CD4-positive, alpha-beta T cell treated with Interleukin-2 at 100 ng/mL for 4 hours (primary cell): ENCODE results near the gene QRICH2.
"Not testable (repeated sequence)": the region's sequence is repeated elsewhere in the genome, so short reads cannot be mapped to it uniquely, and the experiment has no call there.

Experiments
- DNase-seq: peaks from one replicate; pipeline ENCODE4 v3.0.0-alpha.2; 2020; ENCODE audit warnings: low spot score

QRICH2 gene

GRCh38 chr17:76277300-76278267, 30.5 kb downstream of the QRICH2 start:
- no peak for DNase-seq

DNA sequence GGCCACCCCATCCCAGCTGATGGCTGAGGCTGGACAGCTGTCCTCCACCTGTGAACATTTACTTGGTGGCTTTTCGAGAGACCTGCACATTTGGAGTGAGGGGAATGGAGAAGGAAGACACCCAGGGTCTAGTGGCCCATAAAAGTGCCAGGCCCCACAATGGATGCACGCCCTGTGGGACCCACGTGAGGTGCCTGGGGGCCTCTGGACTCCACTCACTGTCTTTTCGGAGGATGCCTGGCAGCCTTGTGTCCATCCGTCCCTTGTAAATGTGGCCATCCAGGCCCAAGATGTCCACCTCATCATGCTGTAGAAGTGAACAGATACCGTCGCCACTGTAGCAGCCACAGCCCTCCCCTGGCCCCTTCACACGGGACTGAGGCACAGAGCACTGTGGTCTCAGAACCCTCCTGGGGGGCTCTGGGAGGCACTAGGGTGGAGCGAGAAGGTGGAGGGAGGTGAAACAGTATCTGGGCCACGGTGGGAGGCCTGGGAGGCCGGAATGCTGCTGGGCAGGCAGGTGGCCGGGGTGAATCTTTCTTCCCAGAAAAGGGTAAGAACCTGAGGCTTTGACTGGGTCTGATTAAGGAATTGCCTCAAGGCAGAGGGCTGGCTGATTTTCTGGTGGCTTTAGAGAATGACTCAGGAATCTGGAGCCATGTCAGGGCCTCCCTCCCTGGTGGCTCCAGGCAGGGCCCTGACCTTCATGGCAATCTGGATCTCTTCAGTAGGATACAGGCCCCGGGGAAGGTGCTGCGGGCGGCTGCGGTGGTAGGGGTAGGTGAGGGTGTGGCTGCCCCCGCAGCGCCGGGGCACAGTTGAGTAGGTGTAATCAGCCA, 31.4 kb downstream of the QRICH2 start:
- no peak for DNase-seq

DNA sequence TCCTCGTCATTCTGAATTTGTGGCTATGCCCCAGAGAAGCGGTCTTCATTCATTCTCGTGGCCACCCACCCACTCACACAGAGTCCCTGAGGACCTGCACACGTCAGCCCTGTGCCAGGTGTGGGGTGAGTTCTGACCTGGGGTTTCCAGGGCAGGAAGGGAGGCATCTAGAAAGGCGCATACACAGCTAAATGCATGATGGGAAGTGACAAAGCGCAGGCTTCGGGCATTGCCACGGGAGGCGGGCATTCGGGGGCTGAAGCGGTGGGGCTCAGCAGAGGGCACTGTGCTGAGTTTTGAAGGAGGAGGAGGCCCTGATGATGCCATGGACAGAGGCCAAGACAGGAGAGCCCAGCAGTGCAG, 32.0 kb downstream of the QRICH2 start:
- DNase-seq, result no peak

GRCh38 chr17:76275382-76276068, 32.6 kb downstream of the QRICH2 start:
- no peak for DNase-seq

DNA sequence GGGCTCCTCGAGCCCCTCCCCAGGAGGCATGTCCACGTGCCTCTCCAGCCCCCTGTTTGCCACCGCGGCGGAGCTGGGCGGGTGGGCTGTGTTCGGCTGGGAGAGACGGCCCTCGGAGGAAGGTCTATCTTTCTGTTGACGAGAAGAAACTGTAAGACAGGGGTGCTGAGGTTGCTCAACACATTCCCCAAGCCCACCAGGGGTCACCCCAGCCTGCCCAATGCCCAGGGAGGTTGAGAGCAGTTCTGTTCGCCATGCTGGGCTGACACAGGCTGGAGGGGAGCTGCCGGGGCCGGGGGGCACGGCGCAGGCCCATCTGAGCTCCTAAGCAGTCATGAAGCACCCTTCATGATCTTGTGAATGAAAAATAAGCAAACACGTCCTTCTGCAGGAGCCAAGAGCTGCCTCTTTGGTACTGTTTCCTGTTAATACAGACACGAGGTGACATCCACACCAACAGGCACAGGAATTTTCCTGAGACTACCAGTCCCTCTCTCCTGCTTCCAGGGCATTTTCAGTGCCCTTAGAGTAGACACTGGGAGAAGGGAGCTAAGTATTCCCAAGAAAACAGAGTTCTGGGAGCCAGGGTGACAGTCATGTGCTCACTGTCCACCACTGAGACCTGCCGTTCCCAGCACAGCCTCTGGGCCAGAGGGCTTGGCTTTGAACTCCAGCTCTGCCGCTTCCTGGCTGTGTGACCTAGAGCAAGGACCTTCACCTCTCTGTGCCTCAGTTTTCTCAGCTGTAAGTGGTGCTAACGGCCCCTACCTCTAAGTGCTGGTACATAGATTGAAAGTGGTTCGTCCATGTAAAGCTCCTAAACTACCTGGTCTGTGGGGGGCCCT, 33.7 kb downstream of the QRICH2 start:
- DNase-seq, result no peak

GRCh38 chr17:76273445-76274111, 34.5 kb downstream of the QRICH2 start:
- DNase-seq, result no peak

DNA sequence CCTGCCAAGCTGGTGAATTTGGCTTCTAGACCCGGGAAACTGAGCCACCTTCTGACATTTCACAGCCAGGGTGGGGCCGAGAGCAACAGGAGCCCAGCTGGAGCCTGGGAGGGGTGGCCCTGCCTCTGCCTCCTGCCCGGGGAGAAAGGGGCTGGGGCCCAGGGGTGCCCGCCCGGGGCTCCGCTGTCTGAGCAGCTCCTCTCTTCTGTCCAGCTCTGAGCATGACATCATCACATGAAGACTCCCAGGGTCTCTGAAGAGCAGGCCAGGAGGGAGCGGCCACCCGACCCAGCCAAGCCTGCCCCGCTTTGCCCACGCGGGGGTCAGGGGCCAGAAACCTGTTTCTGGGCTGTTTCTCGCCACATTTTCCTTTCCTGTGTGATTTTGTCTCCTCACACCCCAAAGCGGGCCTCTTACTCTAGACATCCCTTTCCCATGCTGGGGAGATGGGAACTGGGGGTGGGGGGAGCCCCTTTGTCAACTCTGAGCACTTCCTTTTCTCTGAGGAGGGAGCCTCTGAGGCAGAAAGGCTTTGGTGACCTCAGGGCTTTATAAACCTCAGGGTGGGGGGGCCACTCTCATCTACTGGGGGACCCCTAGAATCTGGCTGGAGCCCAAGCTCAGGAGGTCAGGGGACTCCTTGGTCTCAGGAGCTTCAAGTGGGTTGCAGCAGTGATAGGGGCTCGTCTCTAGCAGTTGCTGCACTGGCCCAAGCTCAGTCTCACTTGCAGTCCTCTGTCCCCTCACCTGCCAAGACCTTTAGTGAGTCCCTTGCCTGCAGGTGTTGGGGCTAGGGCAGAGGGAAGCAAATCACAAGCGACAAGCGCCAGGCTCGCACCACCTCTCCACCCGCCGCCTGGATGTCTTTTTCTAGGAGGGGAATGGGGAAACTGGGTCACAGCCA, 35.3 kb downstream of the QRICH2 start:
- DNase-seq, result no peak

GRCh38 chr17:76271669-76272540, 36.2 kb downstream of the QRICH2 start:
- DNase-seq, result peak; percentile 42

DNA sequence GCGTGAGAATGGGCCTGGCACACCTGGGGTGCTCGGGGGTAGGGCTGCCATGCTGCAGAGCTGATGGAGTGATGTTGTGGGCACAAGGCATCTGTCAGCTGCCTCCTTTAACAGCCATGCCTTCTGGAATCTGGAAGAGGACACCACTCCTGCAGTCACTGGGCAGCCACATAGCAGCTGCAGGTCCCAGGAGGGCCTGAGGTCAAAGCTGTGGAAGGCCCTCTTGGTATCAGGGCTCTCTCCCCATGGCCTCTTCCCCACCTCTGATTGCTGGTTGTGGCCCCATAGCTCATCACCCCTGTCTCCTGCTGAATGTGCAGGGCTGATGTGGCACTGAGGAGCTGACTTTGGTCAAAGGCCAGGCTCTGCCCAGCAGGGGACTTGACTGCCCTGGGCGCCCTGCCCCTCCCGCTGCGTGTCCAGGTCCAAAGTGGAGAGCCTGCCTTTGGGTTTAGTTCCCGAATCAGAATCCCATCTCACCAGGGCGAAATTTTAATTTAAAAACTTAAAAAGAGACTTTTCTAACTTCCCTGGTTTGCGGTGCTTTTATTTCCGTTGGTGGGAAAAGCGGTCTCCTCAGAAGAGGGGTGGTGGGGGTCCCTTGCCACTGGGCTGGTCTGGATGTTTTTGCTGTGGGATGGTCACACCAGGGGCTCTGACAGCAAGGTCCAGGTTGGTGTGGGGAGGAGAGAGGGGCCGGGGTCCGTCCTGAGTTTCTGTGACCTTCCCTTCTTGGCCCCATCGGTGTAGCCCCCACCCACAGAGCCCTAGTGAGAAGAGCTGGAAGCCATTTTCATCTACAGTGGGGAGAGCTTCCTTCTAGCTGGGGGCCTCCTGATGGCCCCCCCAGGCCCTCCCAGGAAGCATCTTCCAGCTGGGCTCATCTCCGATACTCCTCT, 37.1 kb downstream of the QRICH2 start:
- no peak for DNase-seq

- no peak for DNase-seq
These were observed 37.9 kb downstream of the QRICH2 start for GRCh38 chr17:76270127-76270592.

- DNase-seq, result no peak
These were observed 38.8 kb downstream of the QRICH2 start for GRCh38 chr17:76268991-76269981.

- DNase-seq, result peak; percentile 67
These were observed 39.9 kb downstream of the QRICH2 start for GRCh38 chr17:76268015-76268749.

DNA sequence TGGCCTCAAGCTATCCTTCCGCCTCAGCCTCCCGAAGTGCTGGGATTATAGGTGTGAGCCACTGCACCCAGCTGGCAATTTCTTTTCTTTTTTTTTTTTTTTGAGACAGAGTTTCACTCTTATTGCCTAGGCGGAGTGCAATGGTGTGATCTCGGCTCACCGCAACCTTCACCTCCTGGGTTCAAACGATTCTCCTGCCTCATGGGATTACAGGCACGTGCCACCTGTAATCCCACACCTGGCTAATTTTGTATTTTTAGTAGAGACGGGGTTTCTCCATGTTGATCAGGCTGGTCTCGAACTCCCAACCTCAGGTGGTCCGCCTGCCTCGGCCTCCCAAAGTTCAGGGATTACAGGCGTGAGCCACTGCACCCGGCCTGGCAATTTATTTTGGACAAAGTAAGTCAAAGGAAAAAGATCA, 40.5 kb downstream of the QRICH2 start:
- DNase-seq, result not testable (repeated sequence)

- DNase-seq, result no peak
These were observed 41.0 kb downstream of the QRICH2 start for GRCh38 chr17:76267051-76267576.

DNA sequence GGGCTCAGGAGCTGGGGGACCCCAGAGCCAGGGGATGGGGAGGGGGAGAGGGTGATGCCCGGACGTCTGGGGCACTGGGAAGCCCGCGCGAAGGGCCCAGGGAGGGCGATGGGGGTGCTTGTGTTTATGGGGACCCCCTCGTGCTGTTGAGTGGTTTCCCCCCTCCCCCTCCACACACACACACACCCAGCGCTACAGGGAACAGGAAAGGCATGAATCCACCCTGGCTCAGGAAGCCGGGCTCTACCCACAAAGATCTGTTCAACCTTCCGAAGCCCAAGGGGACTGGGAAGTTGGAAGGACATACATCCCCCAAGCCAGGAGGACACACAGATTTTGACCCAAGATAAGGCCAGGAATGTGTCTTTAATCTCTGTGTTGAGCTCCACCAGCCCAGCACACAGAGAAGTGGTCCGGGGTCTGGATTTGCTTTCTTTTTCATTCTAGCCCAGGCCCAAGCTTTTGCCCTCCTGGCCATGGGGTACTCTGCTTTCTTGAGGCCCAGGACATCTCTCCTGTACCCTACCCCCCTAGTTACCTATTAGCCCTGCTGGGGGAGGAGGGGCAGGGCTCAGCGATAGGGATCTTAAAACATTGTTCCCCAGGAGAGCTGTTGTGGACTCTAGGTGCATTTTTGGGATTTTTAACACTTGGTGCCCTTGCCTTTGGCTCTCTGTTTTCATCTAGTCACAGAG, 41.7 kb downstream of the QRICH2 start:
- no peak for DNase-seq
